Amniotic stem cell (primary cell): Measurements from ENCODE around the gene ZBTB1.
A peak's percentile ranks its signal among the peaks of the same experiment; 100 is the strongest.
"Not testable (repeated sequence)": the region's sequence is repeated elsewhere in the genome, so short reads cannot be mapped to it uniquely, and the experiment has no call there.

ENCODE experiments used
- DNase-seq: peaks from one replicate; lab custom pipeline; 2025; lab: John Stamatoyannopoulos, UW

Gene ZBTB1

DNA sequence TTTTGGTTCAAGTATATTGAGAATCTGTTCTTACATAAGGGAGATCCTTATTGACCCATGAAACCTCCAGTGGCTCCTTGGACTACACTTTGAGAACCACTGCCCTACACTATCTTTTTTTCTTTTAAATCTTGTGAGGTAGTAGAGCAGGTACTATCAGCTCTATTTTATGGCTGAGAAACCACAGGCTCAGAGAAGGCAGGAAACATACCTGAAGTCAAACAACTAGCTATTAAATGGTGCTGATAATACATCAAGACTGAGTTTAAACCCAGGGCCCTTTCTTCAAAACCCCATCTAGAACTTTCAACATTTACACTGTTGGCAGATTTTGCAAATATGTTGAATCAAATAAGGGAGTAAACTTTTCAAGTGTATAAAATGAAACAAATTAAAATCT, 7.8 kb upstream of the ZBTB1 start:
- DNase-seq = no peak

DNA sequence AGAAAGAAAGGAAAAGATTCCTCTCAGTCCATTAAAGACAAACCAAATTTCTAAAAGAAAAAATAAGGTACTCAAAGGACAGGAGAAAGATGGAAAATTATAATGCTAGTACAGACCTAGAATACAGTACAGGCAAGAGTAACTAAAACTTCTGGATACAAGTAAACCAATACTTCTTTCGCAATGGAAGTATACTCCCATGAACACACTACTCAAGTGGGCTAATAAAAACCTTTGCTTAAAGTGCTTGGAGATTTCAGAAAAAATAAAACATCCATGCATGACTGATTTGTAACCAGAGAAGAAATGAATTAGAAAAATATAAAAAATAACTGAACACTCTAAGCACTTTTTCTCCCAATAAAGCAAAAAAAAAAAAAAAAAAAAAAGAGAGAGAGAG, 4.5 kb upstream of the ZBTB1 start:
- DNase-seq = no peak

DNA sequence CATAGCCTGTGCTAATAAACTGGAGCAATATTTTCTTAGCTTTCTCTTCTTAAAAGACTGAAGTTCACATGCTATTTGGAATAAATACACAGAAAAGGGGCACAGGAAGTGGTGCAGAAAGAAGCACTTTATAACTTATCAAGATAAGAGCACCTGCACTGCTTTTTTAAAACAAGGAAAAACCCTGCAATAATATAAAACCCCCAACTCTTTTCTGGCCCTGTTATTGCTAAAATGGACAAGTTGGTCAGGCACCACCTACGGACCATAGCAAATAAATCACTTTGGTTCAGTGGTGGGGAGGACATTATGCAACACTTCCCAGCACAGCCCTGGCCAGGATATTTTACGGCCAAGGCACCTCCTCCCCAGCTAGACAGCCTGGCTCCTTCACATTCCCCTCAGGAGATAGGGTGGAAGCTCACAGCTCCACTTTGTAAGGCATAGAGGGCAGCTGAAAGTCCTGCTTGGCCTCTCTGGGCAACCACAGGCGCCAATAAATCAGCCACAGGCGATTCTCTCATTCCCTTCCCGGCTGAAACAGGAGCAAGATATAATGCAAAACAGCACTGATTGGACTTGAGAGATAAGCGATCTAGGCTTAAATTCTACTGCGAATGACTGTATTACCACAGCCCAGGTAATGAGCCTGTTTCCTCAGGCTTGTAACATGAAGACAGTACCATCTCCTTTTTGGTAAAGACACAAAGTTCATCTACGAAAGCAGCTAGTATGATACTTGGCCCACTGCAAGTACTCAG, 3.0 kb upstream of the ZBTB1 start:
- no peak for DNase-seq

DNA sequence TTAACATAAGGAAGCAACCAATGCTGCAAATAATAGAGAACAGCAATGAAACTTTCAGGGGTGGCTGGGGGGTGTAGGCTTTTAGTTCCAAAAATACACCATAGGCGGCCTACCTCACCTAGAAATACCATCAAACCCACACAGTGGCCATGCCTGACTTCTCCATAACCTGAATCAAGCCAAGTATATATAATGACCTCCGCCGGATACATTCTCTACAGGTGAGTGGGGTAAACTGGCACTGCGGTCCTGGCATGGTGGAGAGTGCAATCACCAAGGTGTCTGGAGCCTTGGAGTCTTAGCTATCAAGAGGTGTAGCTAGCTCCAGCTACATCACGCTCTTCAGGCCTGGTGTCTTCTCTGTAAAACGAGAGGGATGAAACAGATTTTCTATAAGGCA, 2.1 kb upstream of the ZBTB1 start:
- DNase-seq = no peak

DNA sequence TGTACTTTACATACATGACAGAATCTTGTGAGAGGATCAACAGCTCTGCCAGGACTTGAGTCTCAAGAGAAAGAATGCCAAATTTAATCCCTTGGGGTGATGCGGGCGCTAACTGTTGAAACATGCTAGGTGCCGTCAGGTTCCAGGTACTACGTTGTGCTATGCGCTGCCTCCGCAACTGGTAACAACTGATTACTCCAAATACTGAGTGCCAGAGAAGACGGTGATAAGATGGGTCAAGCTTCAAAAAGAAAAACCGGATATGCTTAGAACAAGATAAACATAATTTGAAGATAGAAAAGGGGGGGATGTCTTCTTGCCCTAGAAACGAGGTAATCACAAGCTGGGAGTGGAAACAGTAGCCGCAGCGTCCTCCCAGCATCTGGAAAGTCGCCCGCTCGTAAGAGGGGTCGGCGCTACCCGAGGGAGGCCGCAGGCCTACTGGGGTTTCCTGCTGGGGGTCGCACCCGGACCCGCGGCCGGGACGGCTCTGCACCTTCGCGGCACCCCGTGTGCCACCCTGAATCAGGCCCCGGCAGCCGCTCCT, 1.6 kb upstream of the ZBTB1 start:
- no peak for DNase-seq

DNA sequence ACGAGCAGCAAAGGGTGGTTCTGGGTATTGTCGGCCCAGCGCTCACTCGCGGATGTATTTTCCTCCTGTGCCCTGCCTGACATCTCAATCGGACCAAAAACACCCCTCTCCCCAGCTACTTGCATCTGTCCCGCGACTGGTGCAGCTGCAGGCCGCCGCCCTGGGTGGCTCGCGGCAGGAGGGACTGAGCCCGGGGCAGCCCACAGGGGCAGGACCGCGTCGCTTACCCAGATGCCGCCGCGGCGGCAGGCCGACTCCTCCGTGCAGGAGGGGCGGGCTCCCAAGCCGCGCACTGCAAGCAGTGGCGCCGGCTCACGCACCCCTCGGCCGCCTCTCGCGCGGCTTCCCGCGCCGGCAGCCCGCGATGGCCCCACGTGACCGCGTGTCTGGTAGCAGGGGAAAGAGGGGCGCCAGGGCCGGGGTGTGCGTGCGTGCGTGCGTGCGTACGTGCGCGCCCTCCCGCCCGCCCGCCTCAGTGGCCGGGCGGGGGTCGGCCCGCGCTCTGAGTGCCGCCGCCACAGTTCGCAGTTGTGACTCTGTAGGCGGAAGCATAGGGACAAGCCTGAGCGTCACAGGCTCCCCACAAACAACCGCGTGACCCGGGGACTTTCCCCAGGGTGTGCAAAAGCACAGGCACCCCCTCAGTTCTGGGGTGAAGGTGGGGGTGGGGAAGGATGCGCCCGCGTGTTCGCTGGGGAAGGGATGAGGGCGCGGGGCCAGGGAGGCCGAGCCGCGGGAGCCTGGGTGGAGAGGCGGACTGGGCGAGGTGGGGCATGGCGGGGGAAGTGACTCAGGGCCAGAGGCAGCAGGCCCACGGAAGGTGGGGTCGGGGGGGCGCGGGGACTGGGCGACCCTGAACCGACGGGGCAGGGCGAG, 898 bp upstream of the ZBTB1 start, which contains the start of gene ZBTB25:
ZBTB25 (minus strand) TSS at position 405 of the 876 bp plus-strand sequence. CDS start 13,305 bp downstream, outside the sequence.
- peak; percentile 87 for DNase-seq

DNA sequence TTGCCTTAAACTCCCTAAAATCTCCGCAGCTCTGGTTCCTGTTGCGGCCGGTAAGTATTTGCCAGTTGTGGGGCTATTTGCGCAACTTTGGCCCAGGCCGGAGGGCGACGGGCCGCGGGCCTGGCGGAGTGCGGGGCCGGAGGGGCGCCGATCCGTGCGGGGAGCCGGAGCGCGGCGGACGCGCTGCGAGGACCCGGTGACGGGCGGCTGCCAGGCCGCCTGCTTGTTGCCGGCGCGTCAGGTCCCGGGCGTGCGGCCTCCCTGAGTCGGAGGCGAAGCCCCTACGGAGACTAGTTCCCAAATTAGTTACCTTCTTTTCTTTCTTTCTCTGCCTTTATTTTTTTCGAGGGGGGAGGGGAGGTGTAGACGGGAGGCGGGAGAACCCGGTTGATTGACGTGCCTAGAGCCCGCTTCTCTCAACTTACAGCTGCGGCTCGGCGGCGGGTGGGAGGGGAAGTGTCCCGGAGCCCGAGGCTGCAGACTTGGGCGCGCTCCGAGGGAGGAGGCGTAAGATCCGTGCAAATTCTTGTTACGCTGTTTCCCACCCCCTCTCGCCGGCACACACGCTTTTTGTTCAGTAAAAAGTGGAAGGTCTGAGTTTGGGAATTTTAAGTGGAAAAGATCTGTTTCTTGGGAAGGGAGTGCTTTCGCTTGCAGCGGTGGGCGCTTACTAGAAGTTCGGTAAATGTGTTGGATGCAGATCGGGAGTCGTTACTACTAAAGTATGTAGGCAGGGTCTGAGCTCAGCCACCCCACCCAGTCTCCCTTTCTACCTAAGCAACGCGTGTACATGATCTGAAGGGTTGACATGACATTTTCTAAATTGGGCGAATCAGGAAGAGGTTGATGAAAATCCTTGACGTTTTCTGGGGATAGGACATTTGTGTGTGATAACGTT, 576 bp downstream of the ZBTB1 start:
- peak; percentile 80 for DNase-seq

DNA sequence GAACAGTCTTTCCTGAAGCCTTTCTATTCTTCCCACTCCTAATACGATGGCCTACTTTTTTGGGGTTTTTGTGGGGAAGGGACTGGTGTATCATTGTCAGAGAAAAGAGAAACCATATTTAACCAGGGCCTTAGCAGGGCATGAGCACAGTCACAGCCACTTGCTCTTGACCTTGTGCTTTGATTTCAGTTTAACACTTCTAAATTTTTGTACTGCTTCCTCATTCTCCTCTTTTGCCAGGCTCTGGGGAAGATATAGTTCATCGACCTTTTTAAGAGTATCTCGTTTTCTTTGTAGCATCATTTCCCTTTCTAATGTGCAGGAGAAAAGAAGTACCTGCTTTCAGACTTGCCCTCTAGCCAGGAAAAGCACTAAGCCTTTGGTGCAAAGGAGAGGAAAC, 2.2 kb downstream of the ZBTB1 start:
- DNase-seq = no peak

DNA sequence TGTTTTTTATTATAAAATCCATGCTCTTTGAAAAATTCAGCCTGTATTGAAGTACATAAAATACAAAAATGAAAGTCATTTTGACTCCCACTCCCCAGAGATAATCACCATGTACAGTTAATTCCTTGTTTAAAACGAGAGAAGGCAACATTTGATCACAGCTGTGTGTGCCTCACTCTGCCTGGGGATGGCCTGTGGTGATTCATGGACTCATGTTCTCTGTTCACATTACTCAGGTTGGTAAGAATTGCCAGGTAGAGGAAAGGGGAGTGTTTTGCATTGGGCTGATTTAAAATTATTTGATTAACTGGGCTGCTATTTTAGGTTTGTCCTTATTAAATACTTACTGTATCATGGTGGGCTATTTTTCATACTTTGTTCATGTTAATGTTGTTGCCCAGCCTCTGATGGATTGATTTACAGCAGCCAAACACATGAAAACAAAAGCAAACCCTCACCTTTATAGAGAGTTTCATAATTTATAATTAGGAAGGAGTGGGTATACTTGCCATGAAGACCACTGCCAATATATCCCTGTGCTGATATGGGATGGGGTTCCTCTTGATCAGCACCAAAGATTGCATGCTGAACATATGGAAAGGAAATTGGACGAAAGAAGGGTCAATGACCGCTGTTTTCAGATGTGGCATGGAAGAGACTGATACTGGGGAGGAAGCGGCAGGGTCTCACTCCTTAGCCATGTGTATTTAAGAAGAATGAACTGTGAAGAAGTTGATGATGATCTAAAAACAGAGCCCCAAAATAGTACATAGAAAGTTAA, 3.0 kb downstream of the ZBTB1 start:
- DNase-seq = no peak

DNA sequence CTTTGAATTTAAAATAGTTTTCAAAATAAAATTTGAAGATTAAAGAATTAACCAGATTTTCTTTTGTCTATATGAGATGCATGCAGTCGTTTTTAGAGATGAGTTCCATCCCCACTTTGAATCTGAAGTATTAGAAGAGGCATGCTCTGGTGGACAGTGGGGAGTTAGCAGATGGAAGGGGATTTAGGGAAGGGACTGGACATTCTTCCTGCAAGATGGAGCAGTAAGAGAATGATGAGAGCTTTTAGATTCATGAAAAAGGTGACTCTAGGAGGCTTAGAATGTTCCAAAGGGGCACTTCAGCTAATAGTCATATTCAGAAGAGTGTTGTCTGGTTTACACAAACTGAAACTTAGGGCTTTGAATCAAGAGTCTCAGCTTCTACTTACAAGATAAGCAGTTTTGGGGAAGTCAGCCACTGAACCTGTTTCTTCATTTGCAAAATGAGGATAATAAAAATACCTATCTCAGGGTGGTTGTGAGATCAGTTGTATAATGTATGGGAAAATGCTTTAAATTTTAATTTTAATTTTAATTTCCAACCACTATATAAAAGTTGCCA, 3.7 kb downstream of the ZBTB1 start:
- DNase-seq = no peak

DNA sequence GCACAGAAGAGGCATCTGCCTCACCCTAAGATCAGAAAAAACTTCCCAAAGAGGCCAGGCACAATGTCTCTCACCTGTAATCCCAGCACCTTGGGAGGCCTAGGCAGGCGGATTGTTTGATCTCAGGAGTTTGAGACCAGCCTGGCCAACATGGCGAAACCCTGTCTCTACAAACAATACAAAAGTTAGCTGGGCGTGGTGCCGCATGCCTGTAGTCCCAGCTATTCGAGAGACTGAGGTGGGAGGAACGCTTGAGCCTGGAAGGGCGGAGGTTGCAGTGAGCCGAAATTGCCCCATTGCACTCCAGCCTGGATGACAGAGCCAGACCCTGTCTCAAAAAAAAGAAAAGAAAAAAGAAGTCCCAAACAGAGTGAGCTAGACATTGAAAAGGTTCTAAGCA, 4.5 kb downstream of the ZBTB1 start:
- DNase-seq = no peak

DNA sequence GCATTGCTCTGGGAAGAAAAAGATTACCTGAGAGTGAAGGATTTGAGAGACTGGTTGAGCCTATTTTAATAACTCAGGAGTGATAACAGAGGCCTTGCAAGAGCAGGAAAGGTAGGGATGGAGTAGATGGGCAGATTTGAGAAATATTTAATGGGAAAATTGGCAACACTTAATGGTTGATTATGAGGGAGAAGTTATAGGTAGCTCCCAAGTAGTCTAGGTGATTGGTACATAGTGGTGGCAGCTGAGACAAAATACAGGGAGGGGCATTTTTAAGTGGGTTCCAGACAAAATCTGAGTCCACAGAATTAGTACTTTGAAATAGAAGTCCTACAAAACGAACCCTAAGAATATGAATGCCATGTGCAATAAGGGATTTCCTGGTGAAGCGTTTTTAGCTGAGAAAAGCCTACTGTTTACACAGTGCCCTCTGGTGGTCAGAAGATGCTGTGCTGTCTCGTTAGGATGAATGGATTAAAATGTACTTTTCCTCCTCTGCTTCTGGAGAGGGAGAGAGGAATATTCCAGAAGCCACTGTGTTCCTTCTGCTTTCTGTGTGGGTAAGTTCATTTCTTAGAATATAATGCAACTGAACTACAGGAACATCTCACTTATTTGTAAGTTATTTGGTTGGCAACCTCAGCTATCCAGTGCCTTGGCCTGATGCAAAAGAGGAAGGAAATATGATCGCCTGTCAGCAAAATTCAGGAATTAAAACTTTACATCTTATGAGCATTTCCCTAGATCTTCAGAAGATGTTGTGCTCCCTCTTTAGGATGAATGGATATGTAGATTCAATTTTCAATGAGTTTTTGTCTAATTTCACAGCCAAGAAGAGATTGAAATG, 6.5 kb downstream of the ZBTB1 start:
- peak; percentile 52 for DNase-seq

DNA sequence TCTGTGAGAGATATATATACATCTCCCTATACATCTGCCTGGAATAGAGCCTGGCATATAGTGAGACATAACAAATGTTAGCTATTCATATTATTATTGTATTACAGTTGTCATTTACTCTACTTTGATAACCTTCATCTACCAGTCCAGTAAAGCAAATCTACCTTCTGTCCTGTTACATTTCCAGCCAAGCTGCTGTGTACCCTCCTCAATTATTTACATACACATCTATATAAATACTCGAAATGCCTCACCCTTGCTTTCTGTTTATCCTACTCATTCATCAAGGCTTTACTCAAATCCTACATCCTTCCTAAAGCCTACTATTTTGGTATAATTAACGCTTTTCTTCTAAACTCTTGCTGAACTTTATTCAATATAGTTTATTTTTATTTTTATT, 8.7 kb downstream of the ZBTB1 start:
- DNase-seq = no peak

DNA sequence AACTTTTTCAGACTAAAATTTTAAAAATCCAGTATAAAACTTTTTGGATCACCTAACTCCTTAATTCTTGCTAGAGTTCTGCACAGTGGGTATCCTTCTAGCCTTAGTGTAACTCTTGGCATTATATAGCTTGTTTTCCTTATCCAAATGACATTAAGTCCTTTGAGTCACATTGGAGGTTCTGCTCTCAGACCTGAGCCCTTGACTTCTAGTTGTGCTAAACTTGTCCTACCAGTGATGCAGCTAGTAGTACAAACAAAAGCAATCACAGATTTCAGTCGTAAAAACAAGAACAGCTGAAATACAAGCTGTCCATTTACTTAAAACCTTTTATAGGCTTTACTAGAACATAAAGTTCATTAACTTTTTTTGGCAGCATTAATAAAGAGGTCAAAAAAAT, 10.5 kb downstream of the ZBTB1 start:
- no peak for DNase-seq

DNA sequence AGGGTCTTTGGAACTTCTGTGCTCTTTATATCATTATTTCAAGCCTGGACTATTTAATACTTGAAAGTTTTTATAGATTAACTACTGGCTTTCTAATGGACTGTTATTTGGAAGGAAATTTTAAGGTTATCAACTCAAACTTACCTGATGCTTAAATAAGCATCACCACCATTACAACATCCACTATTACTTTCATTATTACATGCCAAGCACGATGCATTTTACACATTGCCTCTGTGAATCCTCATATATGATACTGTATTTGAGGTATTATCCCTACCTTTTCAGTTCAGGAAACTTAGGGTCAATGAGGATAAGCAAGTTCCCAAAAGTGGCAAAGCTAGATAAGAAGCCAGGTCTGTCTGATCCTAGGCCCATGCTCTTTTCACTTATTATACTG, 12.4 kb downstream of the ZBTB1 start:
- DNase-seq = no peak

DNA sequence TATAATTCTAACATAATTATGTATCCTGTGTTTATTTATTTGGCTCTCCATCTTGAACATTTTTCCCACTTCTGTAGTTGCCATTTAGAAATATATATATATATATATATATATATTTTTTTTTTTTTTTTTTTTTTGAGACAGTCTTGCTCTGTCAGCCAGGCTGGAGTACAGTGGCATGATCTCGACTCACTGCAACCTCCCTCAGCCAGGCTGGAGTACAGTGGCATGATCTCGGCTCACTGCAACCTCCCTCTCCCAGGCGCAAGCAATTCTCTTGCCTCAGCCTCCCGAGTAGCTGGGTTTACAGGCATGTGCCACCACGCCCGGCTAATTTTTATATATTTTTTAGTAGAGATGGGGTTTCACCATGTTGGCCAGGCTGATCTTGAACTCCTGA, 13.1 kb downstream of the ZBTB1 start:
- DNase-seq = not testable (repeated sequence)

DNA sequence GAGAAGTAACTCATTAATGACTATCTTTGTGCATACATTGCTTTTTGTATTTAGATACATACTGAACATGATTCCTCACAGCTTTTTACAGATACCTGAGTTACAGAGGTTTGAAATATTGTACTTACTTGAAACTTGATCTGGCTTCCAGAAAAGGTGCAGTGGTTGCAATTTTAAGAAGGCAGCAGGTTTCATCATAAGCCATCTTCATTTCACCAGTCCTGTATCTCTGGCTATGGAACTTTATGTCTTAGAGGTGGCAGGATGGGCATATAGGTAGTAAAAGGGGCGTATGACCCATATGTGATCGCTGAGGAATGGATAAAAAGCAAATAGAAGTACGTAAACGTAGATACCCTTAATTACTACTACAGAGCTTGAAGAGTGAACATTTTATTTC, 13.7 kb downstream of the ZBTB1 start:
- no peak for DNase-seq

DNA sequence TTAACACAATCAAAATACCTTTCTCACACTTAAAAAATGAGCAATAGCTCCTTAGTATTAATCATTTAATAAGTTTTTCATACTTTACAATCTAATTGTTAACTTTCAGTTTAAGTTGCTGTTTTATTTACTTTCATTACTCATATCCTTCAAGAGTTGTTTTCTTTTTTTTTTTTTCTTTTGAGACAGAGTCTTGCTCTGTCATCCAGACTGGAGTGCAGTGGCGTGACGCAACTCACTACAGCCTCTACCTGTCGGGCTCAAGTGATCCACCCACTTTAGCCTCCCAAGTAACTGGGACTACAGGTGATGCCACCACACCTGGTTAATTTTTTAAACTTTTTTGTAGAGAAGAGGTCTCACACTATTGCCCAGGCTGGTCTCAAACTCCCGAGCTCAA, 16.1 kb downstream of the ZBTB1 start:
- DNase-seq = no peak

DNA sequence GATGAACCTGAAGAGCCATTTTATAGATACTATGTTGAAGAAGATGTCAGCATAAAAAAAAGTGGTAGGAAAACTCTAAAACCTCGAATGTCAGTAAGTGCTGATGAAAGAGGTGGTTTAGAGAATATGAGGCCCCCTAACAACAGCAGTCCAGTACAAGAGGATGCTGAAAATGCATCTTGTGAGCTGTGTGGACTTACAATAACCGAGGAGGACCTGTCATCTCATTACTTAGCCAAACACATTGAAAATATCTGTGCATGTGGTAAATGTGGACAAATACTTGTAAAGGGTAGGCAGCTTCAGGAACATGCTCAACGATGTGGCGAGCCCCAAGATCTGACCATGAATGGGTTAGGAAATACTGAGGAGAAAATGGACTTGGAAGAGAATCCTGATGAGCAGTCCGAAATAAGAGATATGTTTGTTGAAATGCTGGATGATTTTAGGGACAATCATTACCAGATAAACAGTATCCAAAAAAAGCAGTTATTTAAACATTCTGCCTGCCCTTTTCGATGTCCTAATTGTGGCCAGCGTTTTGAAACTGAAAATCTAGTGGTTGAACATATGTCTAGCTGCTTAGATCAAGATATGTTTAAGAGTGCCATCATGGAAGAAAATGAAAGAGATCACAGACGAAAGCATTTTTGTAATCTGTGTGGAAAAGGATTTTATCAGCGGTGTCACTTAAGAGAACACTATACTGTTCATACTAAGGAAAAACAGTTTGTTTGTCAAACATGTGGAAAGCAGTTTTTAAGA, 18.2 kb downstream of the ZBTB1 start:
- DNase-seq = no peak
